Left renal cortex interstitium (tissue), 4 donors: ENCODE data around the gene SRPRA. TPM values are rescaled to one million over a fixed set of nuclear protein-coding genes. Genes with fewer than 3 reads are reported as not detected.
"Not testable (repeated sequence)": the region's sequence is repeated elsewhere in the genome, so short reads cannot be mapped to it uniquely, and the experiment has no call there.

ENCODE experiments used
- DNase-seq, 4 donors: peaks; one replicate each; pipeline ENCODE4 v3.0.0-alpha.2; 2013; ENCODE audit warnings: low read depth in 4 of 4, low spot score in 2 of 4, missing footprints in 1 of 4
- polyA plus RNA-seq, 4 donors: library from polyadenylated mRNA; unstranded; fragments of 120-200 nt; gene quantifications; one replicate each; pipeline ENCODE4 v1.2.1, GENCODE V29; 2013; ENCODE audit not compliant: insufficient read length in 4 of 4

The SRPRA gene
- 10 to 100 TPM; 75.1 to 82.4 (median 78.7) TPM for polyA plus RNA-seq

GRCh38 chr11:126268708-126269579 lies at the start of gene SRPRA, which contains the start of gene FOXRED1:
SRPRA (minus strand) TSS chr11:126268895; CDS start chr11:126268804, 91 bp downstream.
FOXRED1 (plus strand) TSS chr11:126269154; CDS start chr11:126269207, 53 bp downstream.
- peak; percentile 82 to 98 (median 96) for DNase-seq

- no peak for DNase-seq
These were observed 49.3 kb upstream of the SRPRA start for GRCh38 chr11:126317756-126318573.

GRCh38 chr11:126317432-126317755 lies 48.7 kb upstream of the SRPRA start:
- DNase-seq: no peak

GRCh38 chr11:126313826-126314225 lies 45.1 kb upstream of the SRPRA start:
- no peak for DNase-seq

- DNase-seq: no peak
These were observed 44.3 kb upstream of the SRPRA start for GRCh38 chr11:126312961-126313360.

GRCh38 chr11:126311401-126312291 lies 43.0 kb upstream of the SRPRA start:
- no peak for DNase-seq

- DNase-seq: no peak
These were observed 42.3 kb upstream of the SRPRA start for GRCh38 chr11:126310992-126311310.

GRCh38 chr11:126310200-126310991 lies 41.7 kb upstream of the SRPRA start:
- peak in 2 of 4 donors; percentile 52 to 73 for DNase-seq

GRCh38 chr11:126308771-126309170 lies 40.1 kb upstream of the SRPRA start:
- not testable (repeated sequence) for DNase-seq

- no peak for DNase-seq
These were observed 39.6 kb upstream of the SRPRA start for GRCh38 chr11:126308271-126308671.

GRCh38 chr11:126307706-126308105 lies 39.0 kb upstream of the SRPRA start:
- no peak for DNase-seq

GRCh38 chr11:126305699-126306098 lies 37.0 kb upstream of the SRPRA start:
- no peak for DNase-seq

GRCh38 chr11:126304457-126305075 lies 35.9 kb upstream of the SRPRA start:
- no peak for DNase-seq

GRCh38 chr11:126303623-126304456 lies 35.1 kb upstream of the SRPRA start, which contains the start of gene DCPS:
DCPS (plus strand) TSS chr11:126304060; CDS start chr11:126304081, 21 bp downstream.
- DNase-seq: peak; percentile 79 to 94 (median 87)

GRCh38 chr11:126297004-126297403 lies 28.3 kb upstream of the SRPRA start:
- DNase-seq: no peak

GRCh38 chr11:126293726-126294125 lies 25.0 kb upstream of the SRPRA start:
- no peak for DNase-seq

GRCh38 chr11:126290887-126291286 lies 22.2 kb upstream of the SRPRA start:
- DNase-seq: no peak

- no peak for DNase-seq
These were observed 19.5 kb upstream of the SRPRA start for GRCh38 chr11:126288237-126288636.
